Bronchus fibroblast of lung (primary cell): ENCODE data around the gene SET. TPM values are rescaled to one million over a fixed set of nuclear protein-coding genes. Genes with fewer than 3 reads are reported as not detected.

Source experiments
- total RNA-seq: library from RNA; depleted of rRNA; stranded (reverse); fragments of >200 nt; gene quantifications from 2 replicates; pipeline ENCODE4 v1.2.3, GENCODE V29; 2015

Gene SET, protein sequence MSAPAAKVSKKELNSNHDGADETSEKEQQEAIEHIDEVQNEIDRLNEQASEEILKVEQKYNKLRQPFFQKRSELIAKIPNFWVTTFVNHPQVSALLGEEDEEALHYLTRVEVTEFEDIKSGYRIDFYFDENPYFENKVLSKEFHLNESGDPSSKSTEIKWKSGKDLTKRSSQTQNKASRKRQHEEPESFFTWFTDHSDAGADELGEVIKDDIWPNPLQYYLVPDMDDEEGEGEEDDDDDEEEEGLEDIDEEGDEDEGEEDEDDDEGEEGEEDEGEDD
- 270 and 352 TPM in 2 replicates for total RNA-seq

GRCh38 chr9:128688501-128689292 lies at the start of gene SET:
SET (plus strand) TSS chr9:128689222; CDS start chr9:128689583, 361 bp downstream.

DNA sequence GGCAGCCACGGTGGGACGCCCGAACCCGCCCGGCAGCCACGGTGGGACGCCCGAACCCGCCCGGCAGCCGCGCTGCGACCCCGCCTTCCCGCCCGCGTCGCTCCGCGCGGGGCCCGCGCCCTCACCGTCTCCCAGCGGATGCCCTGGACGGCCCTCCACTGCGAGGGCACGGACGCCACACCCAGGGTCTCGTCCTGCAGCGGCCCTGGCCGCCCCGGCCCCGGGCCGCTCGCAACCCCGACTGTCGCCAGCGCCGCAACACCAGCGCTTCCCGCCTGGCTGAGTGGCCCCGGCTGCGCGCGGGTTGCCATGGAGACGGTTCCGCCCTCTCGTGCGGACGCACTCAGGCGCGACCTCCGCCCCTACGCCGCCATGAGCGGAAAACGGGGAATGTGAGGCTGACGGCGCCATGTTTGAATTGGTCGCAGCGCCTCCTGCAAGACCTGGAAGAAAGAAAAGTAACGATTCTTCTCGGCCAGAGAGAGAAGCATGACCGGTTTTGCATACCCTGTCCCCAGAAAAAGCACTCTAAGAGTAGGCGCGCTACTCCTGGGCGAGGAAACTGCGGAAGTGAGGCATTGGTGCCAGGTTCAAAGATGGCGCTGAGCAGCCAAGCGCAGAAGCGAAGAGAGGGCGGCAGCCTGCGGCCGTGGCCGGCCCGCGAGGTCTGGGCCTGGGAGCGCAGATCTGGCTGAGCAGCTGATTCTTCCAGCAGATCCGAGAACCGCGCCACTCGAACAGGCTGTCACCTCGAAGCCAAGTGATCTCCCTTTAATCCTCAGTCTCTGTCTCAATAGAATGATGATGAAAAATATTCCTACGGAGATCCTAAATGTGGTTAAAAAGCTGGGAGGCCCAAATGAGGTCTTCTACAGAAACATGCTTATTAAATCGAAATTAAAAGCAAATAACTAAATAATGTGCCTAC lies 32.3 kb upstream of the SET start, which contains the start of gene DYNC2I2:
DYNC2I2 (minus strand) TSS at position 432 of the 928 bp plus-strand sequence; CDS start at position 311, 121 bp downstream.

GRCh38 chr9:128702445-128702948 lies 13.5 kb downstream of the SET start, which contains the start of gene PKN3:
PKN3 (plus strand) TSS chr9:128702503; CDS start chr9:128702916, 413 bp downstream.

GRCh38 chr9:128723866-128724743 lies 35.1 kb downstream of the SET start, which contains the start of gene ZDHHC12:
ZDHHC12 (minus strand) TSS chr9:128724127; CDS start chr9:128724093, 34 bp downstream.

Other genes starting within 250 kb of the SET start
- gene ODF2, start 233.2 kb upstream of the SET start, total RNA-seq = 41.8 and 44.0 TPM in 2 replicates
- 28.1 TPM in 2 replicates for gene GLE1, start 184.5 kb upstream of the SET start, total RNA-seq
- 115 and 117 TPM in 2 replicates for gene SPTAN1, start 136.6 kb upstream of the SET start, total RNA-seq
- 112 and 122 TPM in 2 replicates for gene DYNC2I2, start 32.4 kb upstream of the SET start, total RNA-seq
- gene PKN3, start 13.3 kb downstream of the SET start, total RNA-seq = 10.3 and 10.4 TPM in 2 replicates
- gene ZDHHC12, start 34.9 kb downstream of the SET start, total RNA-seq = 87.3 and 88.4 TPM in 2 replicates
- gene ZER1, start 82.7 kb downstream of the SET start, total RNA-seq = 25.9 and 31.6 TPM in 2 replicates
- gene TBC1D13, start 98.0 kb downstream of the SET start, total RNA-seq = 10.8 and 12.3 TPM in 2 replicates
- gene ENDOG, start 129.3 kb downstream of the SET start, total RNA-seq = 26.2 and 26.6 TPM in 2 replicates
- 33.1 and 35.7 TPM in 2 replicates for gene SPOUT1, start 140.6 kb downstream of the SET start, total RNA-seq
- 10.8 and 14.7 TPM in 2 replicates for gene KYAT1, start 192.7 kb downstream of the SET start, total RNA-seq
- 43.7 and 51.4 TPM in 2 replicates for gene LRRC8A, start 192.9 kb downstream of the SET start, total RNA-seq
- 15.9 and 19.0 TPM in 2 replicates for gene PHYHD1, start 231.8 kb downstream of the SET start, total RNA-seq